ENCODE results near the gene PACRG.

Gene PACRG

DNA sequence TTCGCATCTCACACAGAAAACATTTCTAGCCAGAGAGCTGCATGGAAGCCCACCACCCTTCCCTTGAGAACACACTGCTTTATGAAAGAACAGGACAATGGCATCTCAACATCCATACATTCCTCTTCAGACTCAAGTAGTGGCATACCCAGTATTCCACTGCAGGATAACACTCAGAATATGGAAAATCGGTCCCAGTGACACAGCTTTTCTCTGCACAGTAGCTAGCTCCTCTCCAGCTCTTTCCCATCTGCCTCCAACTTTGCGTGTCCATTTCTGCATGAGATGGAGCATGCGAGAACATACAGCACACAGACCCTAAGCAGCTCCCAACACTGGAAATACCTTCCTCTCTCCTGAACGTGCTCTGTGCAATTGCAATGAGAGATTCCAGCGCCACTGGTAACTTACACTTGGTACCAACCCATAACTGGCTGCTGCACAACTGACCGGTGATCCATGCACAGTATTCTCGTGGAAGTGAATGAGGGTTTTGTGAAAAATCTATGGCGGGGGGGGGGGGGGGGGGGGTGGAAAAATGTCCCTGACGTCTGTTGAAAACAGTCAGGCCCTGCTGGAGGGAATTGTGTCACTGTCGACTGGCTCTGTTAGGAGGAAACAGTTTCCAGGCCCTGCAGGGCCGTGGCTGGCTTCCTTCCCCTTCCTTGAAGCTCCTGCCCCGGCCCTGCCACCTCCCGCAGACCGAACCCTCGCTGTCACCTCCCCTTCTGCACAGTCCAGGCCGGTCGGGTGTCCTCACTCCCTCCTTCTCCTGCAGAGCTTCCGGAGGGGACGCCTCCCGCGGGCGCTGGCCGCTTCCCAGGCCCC is 420.9 kb downstream of the PACRG start:
- H3K9me2 ChIP-seq (replicated peaks; ENCODE audit: insufficient read depth, low read length), result no peaks in the 10 kb centered on the region
- no peaks in the 10 kb centered on the region for H3K36me3 ChIP-seq (ENCODE audit: low read length)
- H3K27ac ChIP-seq (ENCODE audit: low read depth, low read length), result no peak overlapping the region
- H3K27me3 ChIP-seq (ENCODE audit: low read length), result no peaks in the 10 kb centered on the region
- H2AFZ ChIP-seq (ENCODE audit: low read depth, low read length, severe bottlenecking), result no peak overlapping the region
- H4K20me1 ChIP-seq (ENCODE audit: low read depth, low read length), result no peaks in the 10 kb centered on the region
- no peak for TF ChIP-seq EZH2phosphoT487 (conservative IDR thresholded peaks at IDR 0.05; ENCODE audit: low read length)
- TF ChIP-seq, protein P1, sequence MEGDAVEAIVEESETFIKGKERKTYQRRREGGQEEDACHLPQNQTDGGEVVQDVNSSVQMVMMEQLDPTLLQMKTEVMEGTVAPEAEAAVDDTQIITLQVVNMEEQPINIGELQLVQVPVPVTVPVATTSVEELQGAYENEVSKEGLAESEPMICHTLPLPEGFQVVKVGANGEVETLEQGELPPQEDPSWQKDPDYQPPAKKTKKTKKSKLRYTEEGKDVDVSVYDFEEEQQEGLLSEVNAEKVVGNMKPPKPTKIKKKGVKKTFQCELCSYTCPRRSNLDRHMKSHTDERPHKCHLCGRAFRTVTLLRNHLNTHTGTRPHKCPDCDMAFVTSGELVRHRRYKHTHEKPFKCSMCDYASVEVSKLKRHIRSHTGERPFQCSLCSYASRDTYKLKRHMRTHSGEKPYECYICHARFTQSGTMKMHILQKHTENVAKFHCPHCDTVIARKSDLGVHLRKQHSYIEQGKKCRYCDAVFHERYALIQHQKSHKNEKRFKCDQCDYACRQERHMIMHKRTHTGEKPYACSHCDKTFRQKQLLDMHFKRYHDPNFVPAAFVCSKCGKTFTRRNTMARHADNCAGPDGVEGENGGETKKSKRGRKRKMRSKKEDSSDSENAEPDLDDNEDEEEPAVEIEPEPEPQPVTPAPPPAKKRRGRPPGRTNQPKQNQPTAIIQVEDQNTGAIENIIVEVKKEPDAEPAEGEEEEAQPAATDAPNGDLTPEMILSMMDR (IDR thresholded peaks at IDR 0.05; ENCODE audit: insufficient read depth, low read length, poor library complexity, severe bottlenecking), result no peak
- H3K79me2 ChIP-seq (ENCODE audit: insufficient read depth, low read length), result no peaks in the 10 kb centered on the region
- no peaks in the 10 kb centered on the region for H3K9me3 ChIP-seq (ENCODE audit: insufficient read depth, low read length)
- no peak overlapping the region for H3K4me3 ChIP-seq (ENCODE audit: insufficient read depth, low read length, poor library complexity, severe bottlenecking)
- no peaks in the 10 kb centered on the region for H3F3A ChIP-seq (ENCODE audit: insufficient read depth)
- H3K9ac ChIP-seq (ENCODE audit: low read length), result no peak overlapping the region
- H3K4me2 ChIP-seq (ENCODE audit: low read depth, low read length, poor library complexity, severe bottlenecking), result no peak overlapping the region

DNA sequence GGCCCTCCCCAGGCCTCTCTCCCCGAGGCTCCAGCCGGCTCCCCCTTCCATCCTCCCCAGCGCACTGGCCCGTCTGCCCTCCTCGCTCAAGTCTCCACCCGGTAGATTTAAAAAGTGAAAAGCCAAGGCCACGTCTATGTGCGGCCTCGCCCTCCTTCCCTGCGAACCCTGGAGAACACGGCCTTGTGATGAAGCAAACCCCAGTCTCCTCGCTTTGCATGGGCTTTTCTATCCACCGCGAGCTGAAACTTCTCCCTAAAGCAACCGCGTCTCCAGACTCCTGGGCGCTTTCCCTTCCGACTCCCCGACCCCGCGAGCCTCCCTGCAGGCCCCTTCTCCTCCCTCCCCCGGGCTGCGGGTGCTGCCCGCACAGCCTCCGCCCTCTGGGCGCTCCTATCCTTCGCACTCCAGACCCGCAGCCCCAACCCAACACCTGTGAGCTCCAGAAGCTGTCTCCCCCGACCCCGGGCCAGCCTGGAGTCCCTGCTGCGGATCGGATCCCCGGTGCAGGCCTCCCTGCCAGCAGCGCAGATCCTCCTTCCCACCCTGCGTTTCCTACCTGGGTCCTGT is 421.6 kb downstream of the PACRG start:
- Histone ChIP-seq H3K27me3 (ENCODE audit: low read length) (no peaks in the 10 kb centered on the region), H3K9me2 (replicated peaks; ENCODE audit: insufficient read depth, low read length) (no peaks in the 10 kb centered on the region), H3K27ac (ENCODE audit: low read depth, low read length) (no peak overlapping the region), H3F3A (ENCODE audit: insufficient read depth) (no peaks in the 10 kb centered on the region), H2AFZ (ENCODE audit: low read depth, low read length, severe bottlenecking) (no peak overlapping the region), H3K9ac (ENCODE audit: low read length) (no peak overlapping the region), H3K4me3 (ENCODE audit: insufficient read depth, low read length, poor library complexity, severe bottlenecking) (no peak overlapping the region), H4K20me1 (ENCODE audit: low read depth, low read length) (no peaks in the 10 kb centered on the region), H3K79me2 (ENCODE audit: insufficient read depth, low read length) (no peaks in the 10 kb centered on the region), H3K36me3 (ENCODE audit: low read length) (no peaks in the 10 kb centered on the region), H3K4me2 (ENCODE audit: low read depth, low read length, poor library complexity, severe bottlenecking) (no peak overlapping the region), H3K9me3 (ENCODE audit: insufficient read depth, low read length) (no peaks in the 10 kb centered on the region)
- TF ChIP-seq EZH2phosphoT487 (conservative IDR thresholded peaks at IDR 0.05; ENCODE audit: low read length), result no peak
- TF ChIP-seq, protein P1 (IDR thresholded peaks at IDR 0.05; ENCODE audit: insufficient read depth, low read length, poor library complexity, severe bottlenecking), result no peak

DNA sequence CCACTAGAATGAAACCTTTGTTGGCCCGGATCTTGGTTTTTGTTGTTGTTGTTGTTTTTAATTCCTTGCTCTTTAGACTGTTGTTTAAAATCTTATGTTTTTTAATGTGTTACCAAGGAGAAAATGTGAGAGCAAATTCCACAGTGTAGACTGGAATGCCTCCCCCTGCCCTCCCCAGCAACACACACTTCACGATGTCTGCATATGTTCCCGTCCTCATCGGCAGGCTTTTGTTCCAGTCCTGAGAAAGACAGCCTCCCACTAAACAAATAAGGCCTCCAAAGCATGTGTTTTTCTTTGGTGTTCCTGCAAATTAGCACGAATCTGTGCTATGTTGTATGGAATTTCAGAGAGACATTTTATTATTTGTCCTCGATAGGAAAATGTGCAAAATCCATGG is 423.4 kb downstream of the PACRG start:
- TF ChIP-seq, protein P1 (IDR thresholded peaks at IDR 0.05; ENCODE audit: insufficient read depth, low read length, poor library complexity, severe bottlenecking), result no peak
- TF ChIP-seq EZH2phosphoT487 (conservative IDR thresholded peaks at IDR 0.05; ENCODE audit: low read length), result no peak
- Histone ChIP-seq H3K9me3 (ENCODE audit: insufficient read depth, low read length) (no peaks in the 10 kb centered on the region), H3K9me2 (replicated peaks; ENCODE audit: insufficient read depth, low read length) (no peaks in the 10 kb centered on the region), H2AFZ (ENCODE audit: low read depth, low read length, severe bottlenecking) (no peak overlapping the region), H3K4me2 (ENCODE audit: low read depth, low read length, poor library complexity, severe bottlenecking) (no peak overlapping the region), H3K4me3 (ENCODE audit: insufficient read depth, low read length, poor library complexity, severe bottlenecking) (no peak overlapping the region), H3K79me2 (ENCODE audit: insufficient read depth, low read length) (no peaks in the 10 kb centered on the region), H4K20me1 (ENCODE audit: low read depth, low read length) (no peaks in the 10 kb centered on the region), H3K27me3 (ENCODE audit: low read length) (no peaks in the 10 kb centered on the region), H3K9ac (ENCODE audit: low read length) (no peak overlapping the region), H3F3A (ENCODE audit: insufficient read depth) (no peaks in the 10 kb centered on the region), H3K36me3 (ENCODE audit: low read length) (no peaks in the 10 kb centered on the region), H3K27ac (ENCODE audit: low read depth, low read length) (no peak overlapping the region)
